ENCODE data around the gene TAF1L.
"Not testable (repeated sequence)": the region's sequence is repeated elsewhere in the genome, so short reads cannot be mapped to it uniquely, and the experiment has no call there.

TAF1L gene

GRCh38 chr9:32635362-32635761 lies at the start of gene TAF1L:
TAF1L (minus strand) TSS chr9:32635669; CDS start chr9:32635579, 90 bp downstream.
- no peak for DNase-seq

GRCh38 chr9:32681751-32682150 lies 46.3 kb upstream of the TAF1L start:
- no peak for DNase-seq

- DNase-seq, result no peak
These were observed 42.5 kb upstream of the TAF1L start for GRCh38 chr9:32677931-32678330.

GRCh38 chr9:32672469-32672868 lies 37.0 kb upstream of the TAF1L start:
- DNase-seq, result no peak

- DNase-seq, result no peak
These were observed 35.9 kb upstream of the TAF1L start for GRCh38 chr9:32671333-32671732.

GRCh38 chr9:32665101-32665500 lies 29.6 kb upstream of the TAF1L start:
- no peak for DNase-seq

- no peak for DNase-seq
These were observed 28.3 kb upstream of the TAF1L start for GRCh38 chr9:32663741-32664140.

GRCh38 chr9:32647671-32648070 lies 12.2 kb upstream of the TAF1L start:
- no peak for DNase-seq

GRCh38 chr9:32644698-32645097 lies 9.2 kb upstream of the TAF1L start:
- peak; percentile 37 for DNase-seq

- DNase-seq, result not testable (repeated sequence)
These were observed 2.3 kb downstream of the TAF1L start for GRCh38 chr9:32633151-32633550.

- peak; percentile 86 for DNase-seq
These were observed 3.5 kb downstream of the TAF1L start for GRCh38 chr9:32631991-32632390.

- DNase-seq, result peak; percentile 18
These were observed 8.0 kb downstream of the TAF1L start for GRCh38 chr9:32627394-32627954.

GRCh38 chr9:32625320-32625719 lies 10.1 kb downstream of the TAF1L start:
- peak; percentile 9 for DNase-seq

- no peak for DNase-seq
These were observed 12.5 kb downstream of the TAF1L start for GRCh38 chr9:32622948-32623347.

- no peak for DNase-seq
These were observed 17.2 kb downstream of the TAF1L start for GRCh38 chr9:32618261-32618660.

- DNase-seq, result peak; percentile 9
These were observed 28.7 kb downstream of the TAF1L start for GRCh38 chr9:32606811-32607210.

GRCh38 chr9:32603914-32604852 lies 31.3 kb downstream of the TAF1L start:
- DNase-seq, result no peak

GRCh38 chr9:32599021-32599420 lies 36.4 kb downstream of the TAF1L start:
- DNase-seq, result not testable (repeated sequence)

GRCh38 chr9:32596936-32597335 lies 38.5 kb downstream of the TAF1L start:
- no peak for DNase-seq

- DNase-seq, result no peak
These were observed 39.2 kb downstream of the TAF1L start for GRCh38 chr9:32596096-32596865.

GRCh38 chr9:32590898-32591297 lies 44.6 kb downstream of the TAF1L start:
- DNase-seq, result no peak

- DNase-seq, result no peak
These were observed 45.0 kb downstream of the TAF1L start for GRCh38 chr9:32590476-32590875.

- DNase-seq, result peak; percentile 83
These were observed 46.3 kb downstream of the TAF1L start for GRCh38 chr9:32589083-32589723.

Measured in OCI-M1 (cell line).